ENCODE measurements around the gene ASIC3.
"Not testable (repeated sequence)": the region's sequence is repeated elsewhere in the genome, so short reads cannot be mapped to it uniquely, and the experiment has no call there.

ASIC3 gene

GRCh38 chr7:151039850-151040548 lies 8.3 kb upstream of the ASIC3 start:
- Histone ChIP-seq H3K18ac (ENCODE audit: low read length) (no peak overlapping the region), H3K79me1 (ENCODE audit: low read depth, low read length) (no peaks in the 10 kb centered on the region), H2BK12ac (ENCODE audit: low read length) (peak overlapping the region; percentile 10), H4K91ac (ENCODE audit: low read depth, low read length, poor library complexity) (no peak overlapping the region), H2BK5ac (ENCODE audit: low read length) (no peak overlapping the region), H3K9me3 (replicated peaks in 1 of 2; ENCODE audit: control insufficient read depth in 2 of 2, insufficient read depth in 1 of 2, low read depth in 1 of 2, low read length in 2 of 2) (no peaks in the 10 kb centered on the region), H3K14ac (ENCODE audit: low read length) (no peak overlapping the region), H3K9ac (ENCODE audit: low read depth, low read length, poor library complexity) (peak overlapping the region; percentile 21), H3K4me3 (ENCODE audit: low read length in 2 of 2) (no peak overlapping the region), H2AK5ac (ENCODE audit: low read depth, low read length) (no peak overlapping the region), H3K4me1 (ENCODE audit: control insufficient read depth in 2 of 2, insufficient read depth in 1 of 2, low read depth in 1 of 2, low read length in 2 of 2) (peaks cover 0 to 9% of the 10 kb centered on the region in 2 donors), H3K27ac (replicated peaks; ENCODE audit: low read length) (no peak overlapping the region), H3K23ac (ENCODE audit: low read depth, low read length, poor library complexity) (peak overlapping the region; percentile 73), H3K27me3 (ENCODE audit: control insufficient read depth in 3 of 3, insufficient read depth in 3 of 3, low read depth in 1 of 3, low read length in 3 of 3) (no peaks in the 10 kb centered on the region), H2BK120ac (ENCODE audit: low read depth, low read length) (no peak overlapping the region), H3K36me3 (replicated peaks in 1 of 2; ENCODE audit: control insufficient read depth in 2 of 2, insufficient read depth in 2 of 2, low read length in 2 of 2) (peaks cover 11 to 23% of the 10 kb centered on the region in 2 donors), H4K8ac (ENCODE audit: low read depth, low read length) (no peak overlapping the region), H2AFZ (ENCODE audit: low read length) (no peak overlapping the region), H3K4ac (ENCODE audit: low read length) (no peak overlapping the region), H3K4me2 (ENCODE audit: insufficient read depth, low read length, poor library complexity, severe bottlenecking) (no peak overlapping the region), H2BK15ac (ENCODE audit: low read length) (no peak overlapping the region)
- no CpG with 5 or more reads among the region's 18 CpGs for WGBS, 2 donors (ENCODE audit: extremely low coverage in 2 of 2, insufficient read length in 2 of 2, insufficient replicate concordance in 1 of 2)
- no peak for DNase-seq (ENCODE audit: low spot score)

- no peaks in the 10 kb centered on the region for H3K79me1 ChIP-seq (ENCODE audit: low read depth, low read length)
- H3K14ac ChIP-seq (ENCODE audit: low read length) = peak overlapping the region; percentile 56
- peak overlapping the region; percentile 17 for H3K18ac ChIP-seq (ENCODE audit: low read length)
- no peak overlapping the region for H2BK120ac ChIP-seq (ENCODE audit: low read depth, low read length)
- peak overlapping the region; percentile 60 for H3K9ac ChIP-seq (ENCODE audit: low read depth, low read length, poor library complexity)
- no peak overlapping the region for H3K27ac ChIP-seq (replicated peaks; ENCODE audit: low read length)
- no peaks in the 10 kb centered on the region for H3K27me3 ChIP-seq (ENCODE audit: control insufficient read depth in 3 of 3, insufficient read depth in 3 of 3, low read depth in 1 of 3, low read length in 3 of 3)
- DNase-seq (ENCODE audit: low spot score) = no peak
- H3K23ac ChIP-seq (ENCODE audit: low read depth, low read length, poor library complexity) = peak overlapping the region; percentile 73
- H2BK15ac ChIP-seq (ENCODE audit: low read length) = no peak overlapping the region
- no peak overlapping the region for H3K4me2 ChIP-seq (ENCODE audit: insufficient read depth, low read length, poor library complexity, severe bottlenecking)
- H2BK5ac ChIP-seq (ENCODE audit: low read length) = peak overlapping the region; percentile 0
- H2BK12ac ChIP-seq (ENCODE audit: low read length) = peak overlapping the region; percentile 58
- no peak overlapping the region for H2AFZ ChIP-seq (ENCODE audit: low read length)
- H3K36me3 ChIP-seq (replicated peaks in 1 of 2; ENCODE audit: control insufficient read depth in 2 of 2, insufficient read depth in 2 of 2, low read length in 2 of 2) = peaks cover 6 to 19% of the 10 kb centered on the region in 2 donors
- peaks cover 0 to 9% of the 10 kb centered on the region in 2 donors for H3K4me1 ChIP-seq (ENCODE audit: control insufficient read depth in 2 of 2, insufficient read depth in 1 of 2, low read depth in 1 of 2, low read length in 2 of 2)
- H2AK5ac ChIP-seq (ENCODE audit: low read depth, low read length) = peak overlapping the region; percentile 56
- no peak overlapping the region for H3K4ac ChIP-seq (ENCODE audit: low read length)
- no peak overlapping the region for H3K4me3 ChIP-seq (ENCODE audit: low read length in 2 of 2)
- no peaks in the 10 kb centered on the region for H3K9me3 ChIP-seq (replicated peaks in 1 of 2; ENCODE audit: control insufficient read depth in 2 of 2, insufficient read depth in 1 of 2, low read depth in 1 of 2, low read length in 2 of 2)
- no peak overlapping the region for H4K91ac ChIP-seq (ENCODE audit: low read depth, low read length, poor library complexity)
- no peak overlapping the region for H4K8ac ChIP-seq (ENCODE audit: low read depth, low read length)
- WGBS, 2 donors (ENCODE audit: extremely low coverage in 2 of 2, insufficient read length in 2 of 2, insufficient replicate concordance in 1 of 2) = no CpG with 5 or more reads among the region's 30 CpGs
These were observed 7.5 kb upstream of the ASIC3 start for GRCh38 chr7:151040616-151041375.

- not testable (repeated sequence) for H2BK5ac ChIP-seq (ENCODE audit: low read length); H2BK15ac ChIP-seq (ENCODE audit: low read length); H2BK12ac ChIP-seq (ENCODE audit: low read length); H2AK5ac ChIP-seq (ENCODE audit: low read depth, low read length); H3K4me3 ChIP-seq (ENCODE audit: low read length in 2 of 2); H3K4ac ChIP-seq (ENCODE audit: low read length); H3K9me3 ChIP-seq (replicated peaks in 1 of 2; ENCODE audit: control insufficient read depth in 2 of 2, insufficient read depth in 1 of 2, low read depth in 1 of 2, low read length in 2 of 2); H3K79me1 ChIP-seq (ENCODE audit: low read depth, low read length); H3K27me3 ChIP-seq (ENCODE audit: control insufficient read depth in 3 of 3, insufficient read depth in 3 of 3, low read depth in 1 of 3, low read length in 3 of 3); H3K4me2 ChIP-seq (ENCODE audit: insufficient read depth, low read length, poor library complexity, severe bottlenecking); H3K4me1 ChIP-seq (ENCODE audit: control insufficient read depth in 2 of 2, insufficient read depth in 1 of 2, low read depth in 1 of 2, low read length in 2 of 2); H4K8ac ChIP-seq (ENCODE audit: low read depth, low read length); H3K23ac ChIP-seq (ENCODE audit: low read depth, low read length, poor library complexity); H3K18ac ChIP-seq (ENCODE audit: low read length); H3K36me3 ChIP-seq (replicated peaks in 1 of 2; ENCODE audit: control insufficient read depth in 2 of 2, insufficient read depth in 2 of 2, low read length in 2 of 2); H3K14ac ChIP-seq (ENCODE audit: low read length); H2AFZ ChIP-seq (ENCODE audit: low read length); H4K91ac ChIP-seq (ENCODE audit: low read depth, low read length, poor library complexity); DNase-seq (ENCODE audit: low spot score); H2BK120ac ChIP-seq (ENCODE audit: low read depth, low read length); H3K27ac ChIP-seq (replicated peaks; ENCODE audit: low read length)
- peak overlapping the region; percentile 12 for H3K9ac ChIP-seq (ENCODE audit: low read depth, low read length, poor library complexity)
- no CpG with 5 or more reads among the region's 10 CpGs for WGBS, 2 donors (ENCODE audit: extremely low coverage in 2 of 2, insufficient read length in 2 of 2, insufficient replicate concordance in 1 of 2)
These were observed 4.9 kb upstream of the ASIC3 start for GRCh38 chr7:151043449-151043848.

- peak overlapping the region; percentile 84 for H3K9ac ChIP-seq (ENCODE audit: low read depth, low read length, poor library complexity)
- H2BK5ac ChIP-seq (ENCODE audit: low read length) = no peak overlapping the region
- H3K23ac ChIP-seq (ENCODE audit: low read depth, low read length, poor library complexity) = peak overlapping the region; percentile 65
- no peak for DNase-seq (ENCODE audit: low spot score)
- no peak overlapping the region for H3K4me3 ChIP-seq (ENCODE audit: low read length in 2 of 2)
- H3K27me3 ChIP-seq (ENCODE audit: control insufficient read depth in 3 of 3, insufficient read depth in 3 of 3, low read depth in 1 of 3, low read length in 3 of 3) = no peaks in the 10 kb centered on the region
- no peak overlapping the region for H3K4ac ChIP-seq (ENCODE audit: low read length)
- H3K36me3 ChIP-seq (replicated peaks in 1 of 2; ENCODE audit: control insufficient read depth in 2 of 2, insufficient read depth in 2 of 2, low read length in 2 of 2) = peaks cover 6 to 10% of the 10 kb centered on the region in 2 donors
- no peak overlapping the region for H2BK120ac ChIP-seq (ENCODE audit: low read depth, low read length)
- no peak overlapping the region for H3K27ac ChIP-seq (replicated peaks; ENCODE audit: low read length)
- H2BK15ac ChIP-seq (ENCODE audit: low read length) = no peak overlapping the region
- no peak overlapping the region for H3K14ac ChIP-seq (ENCODE audit: low read length)
- no peaks in the 10 kb centered on the region for H3K79me1 ChIP-seq (ENCODE audit: low read depth, low read length)
- no peak overlapping the region for H2BK12ac ChIP-seq (ENCODE audit: low read length)
- H4K91ac ChIP-seq (ENCODE audit: low read depth, low read length, poor library complexity) = no peak overlapping the region
- peaks cover 2 to 5% of the 10 kb centered on the region in 2 donors for H3K4me1 ChIP-seq (ENCODE audit: control insufficient read depth in 2 of 2, insufficient read depth in 1 of 2, low read depth in 1 of 2, low read length in 2 of 2)
- no peak overlapping the region for H3K18ac ChIP-seq (ENCODE audit: low read length)
- no peak overlapping the region for H2AK5ac ChIP-seq (ENCODE audit: low read depth, low read length)
- H2AFZ ChIP-seq (ENCODE audit: low read length) = no peak overlapping the region
- H4K8ac ChIP-seq (ENCODE audit: low read depth, low read length) = no peak overlapping the region
- no peaks in the 10 kb centered on the region for H3K9me3 ChIP-seq (replicated peaks in 1 of 2; ENCODE audit: control insufficient read depth in 2 of 2, insufficient read depth in 1 of 2, low read depth in 1 of 2, low read length in 2 of 2)
- no CpG with 5 or more reads among the region's 20 CpGs for WGBS, 2 donors (ENCODE audit: extremely low coverage in 2 of 2, insufficient read length in 2 of 2, insufficient replicate concordance in 1 of 2)
- no peak overlapping the region for H3K4me2 ChIP-seq (ENCODE audit: insufficient read depth, low read length, poor library complexity, severe bottlenecking)
These were observed 4.4 kb upstream of the ASIC3 start for GRCh38 chr7:151043959-151044358.
